Endothelial cell (in vitro differentiated cells): ENCODE data around the gene VOPP1. TPM values are rescaled to one million over a fixed set of nuclear protein-coding genes. Genes with fewer than 3 reads are reported as not detected.
"Not testable (repeated sequence)": the region's sequence is repeated elsewhere in the genome, so short reads cannot be mapped to it uniquely, and the experiment has no call there.

ENCODE experiments used
- DNase-seq: peaks from one replicate; pipeline ENCODE4 v3.0.0; 2021; ENCODE audit warnings: low spot score
- H3K27ac Mint-ChIP-seq: one replicate; pipeline ENCODE4 v1.8.0; 2021; ENCODE audit warnings: mixed read lengths, inconsistent platforms; ENCODE audit not compliant: unreplicated experiment
- H3K27me3 Mint-ChIP-seq: one replicate; pipeline ENCODE4 v1.8.0; 2021; ENCODE audit warnings: mild to moderate bottlenecking, moderate library complexity, mixed read lengths, inconsistent platforms; ENCODE audit not compliant: unreplicated experiment
- H3K36me3 Mint-ChIP-seq: one replicate; pipeline ENCODE4 v1.8.0; 2021; ENCODE audit warnings: mild to moderate bottlenecking, low read depth, mixed read lengths, inconsistent platforms; ENCODE audit not compliant: unreplicated experiment
- H3K4me1 Mint-ChIP-seq: one replicate; pipeline ENCODE4 v1.8.0; 2021; ENCODE audit warnings: mild to moderate bottlenecking, mixed read lengths, inconsistent platforms; ENCODE audit not compliant: unreplicated experiment
- H3K4me3 Mint-ChIP-seq: one replicate; pipeline ENCODE4 v1.8.0; 2021; ENCODE audit warnings: mild to moderate bottlenecking, mixed read lengths, inconsistent platforms; ENCODE audit not compliant: unreplicated experiment
- H3K9me3 Mint-ChIP-seq: one replicate; pipeline ENCODE4 v1.8.0; 2021; ENCODE audit warnings: mixed read lengths, inconsistent platforms; ENCODE audit not compliant: unreplicated experiment
- CTCF ChIP-seq: fragments of 200-600 bp; sonication (generic); IDR thresholded peaks from one replicate; pipeline ENCODE4 v1.5.0; 2021; ENCODE audit warnings: antibody characterized with exemption; ENCODE audit not compliant: unreplicated experiment
- total RNA-seq: library from RNA; stranded (reverse); fragmentation: NEBNext Ultra II Directional; extraction: Animal tissue kit (Norgen Biotek cat#: 25700); gene quantifications from one replicate; pipeline ENCODE4 v1.2.1, GENCODE V29; 2021; ENCODE audit not compliant: unreplicated experiment

Gene VOPP1
- total RNA-seq, 1 donor from 2014 or later, result 54.2 TPM

DNA sequence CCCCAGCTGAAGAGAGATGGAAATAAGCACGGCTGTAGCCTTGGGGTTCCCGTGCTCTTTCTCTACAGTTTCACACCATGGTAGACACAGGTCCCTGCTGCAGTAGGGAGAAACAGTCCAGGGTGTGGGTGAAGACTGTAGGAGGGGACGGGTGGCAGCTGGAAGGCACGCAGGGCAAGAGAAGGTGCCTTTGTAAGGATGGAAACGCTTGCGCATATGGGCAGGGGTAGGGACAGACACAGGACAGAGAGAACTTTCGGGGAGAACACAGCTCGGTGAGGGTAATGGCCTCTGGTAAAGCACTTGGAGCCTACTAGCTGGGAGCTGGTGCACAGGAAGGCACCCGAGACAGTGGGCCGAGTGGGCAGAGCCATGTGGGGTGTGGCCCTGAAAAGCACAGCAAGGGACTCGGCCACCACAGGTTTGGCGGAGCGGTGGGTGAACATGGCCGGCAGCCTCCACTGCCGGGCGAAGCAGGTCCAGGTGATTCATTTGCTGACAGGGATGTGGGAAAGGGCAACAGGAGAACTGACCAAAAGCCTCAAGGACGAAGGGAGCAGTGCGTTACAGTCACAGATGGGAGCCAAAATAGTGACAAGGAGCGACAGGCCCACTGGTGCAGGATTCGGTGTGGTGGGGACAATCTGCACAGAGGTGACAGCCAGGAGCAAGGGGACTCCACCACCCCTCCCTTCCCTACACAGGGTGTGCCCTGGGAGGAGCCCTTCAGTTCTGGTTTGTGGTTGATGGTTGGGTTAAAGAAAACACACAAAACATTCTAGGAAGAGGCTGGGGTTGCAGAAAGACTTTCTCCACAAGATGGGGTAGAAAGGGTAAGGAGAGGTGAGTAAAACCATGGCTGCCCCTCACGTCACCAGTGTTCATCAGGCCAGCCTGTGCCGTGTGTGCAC, 97.1 kb downstream of the VOPP1 start:
- peaks cover 18% of the 10 kb centered on the region for H3K36me3 Mint-ChIP-seq
- H3K4me3 Mint-ChIP-seq, result peak overlapping the region; percentile 3
- no peak for DNase-seq
- peaks cover 4% of the 10 kb centered on the region for H3K27me3 Mint-ChIP-seq
- H3K27ac Mint-ChIP-seq, result peak overlapping the region; percentile 13
- H3K4me1 Mint-ChIP-seq, result peaks cover 5% of the 10 kb centered on the region
- no peak for TF ChIP-seq CTCF
- no peaks in the 10 kb centered on the region for H3K9me3 Mint-ChIP-seq

- peaks cover 6% of the 10 kb centered on the region for H3K4me1 Mint-ChIP-seq
- no peaks in the 10 kb centered on the region for H3K9me3 Mint-ChIP-seq
- no peak for DNase-seq
- H3K36me3 Mint-ChIP-seq, result peaks cover 18% of the 10 kb centered on the region
- no peak for TF ChIP-seq CTCF
- peaks cover 4% of the 10 kb centered on the region for H3K27me3 Mint-ChIP-seq
- no peak overlapping the region for H3K4me3 Mint-ChIP-seq
- no peak overlapping the region for H3K27ac Mint-ChIP-seq
These were observed 98.4 kb downstream of the VOPP1 start for GRCh38 chr7:55473932-55474331.

DNA sequence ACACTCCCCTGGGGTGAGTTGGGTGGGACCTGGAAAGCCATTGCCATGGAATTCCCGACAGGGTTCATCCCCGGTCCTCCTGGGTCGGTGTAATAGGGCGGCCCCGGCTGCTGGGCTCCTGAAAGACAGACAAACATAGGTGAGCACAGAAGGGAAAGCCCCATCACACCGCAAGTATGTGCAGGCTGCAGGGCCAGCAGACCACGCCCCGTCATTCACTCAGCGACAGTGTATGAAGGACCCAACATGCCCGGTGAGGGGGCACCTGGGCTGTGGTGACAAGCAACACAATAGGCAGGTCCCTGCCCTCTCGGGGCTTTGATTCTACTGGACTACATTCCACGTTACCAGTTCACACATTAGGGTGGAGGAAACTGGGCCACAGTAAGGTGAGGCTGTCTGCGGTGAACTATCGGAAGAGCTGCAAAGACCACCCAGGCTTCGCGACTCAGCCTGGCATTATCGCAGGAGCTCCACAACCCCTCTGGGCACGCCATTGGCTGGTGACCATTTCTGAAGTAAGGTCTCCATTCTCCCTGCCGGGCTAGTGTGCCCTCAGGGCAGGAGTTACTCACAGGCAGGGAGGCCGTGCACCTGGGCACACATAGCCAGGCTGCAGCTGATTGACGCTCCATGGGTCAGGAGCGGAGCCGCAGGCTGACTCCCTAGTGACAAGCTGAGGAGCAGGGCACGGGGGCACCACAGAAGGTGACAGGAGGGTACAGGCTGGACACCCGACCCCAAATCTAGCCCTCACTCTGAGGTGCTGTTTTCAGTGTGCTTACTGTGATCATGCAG, 99.2 kb downstream of the VOPP1 start:
- no peak for TF ChIP-seq CTCF
- Mint-ChIP-seq H3K27ac (no peak overlapping the region), H3K9me3 (no peaks in the 10 kb centered on the region), H3K36me3 (peaks cover 18% of the 10 kb centered on the region), H3K27me3 (peaks cover 4% of the 10 kb centered on the region), H3K4me1 (peaks cover 6% of the 10 kb centered on the region), H3K4me3 (no peak overlapping the region)
- DNase-seq, result no peak

GRCh38 chr7:55472406-55472805, 99.9 kb downstream of the VOPP1 start:
- not testable (repeated sequence) for H3K27ac Mint-ChIP-seq, H3K27me3 Mint-ChIP-seq, H3K4me1 Mint-ChIP-seq, H3K9me3 Mint-ChIP-seq, H3K4me3 Mint-ChIP-seq, DNase-seq
- peaks cover 22% of the 10 kb centered on the region for H3K36me3 Mint-ChIP-seq

DNA sequence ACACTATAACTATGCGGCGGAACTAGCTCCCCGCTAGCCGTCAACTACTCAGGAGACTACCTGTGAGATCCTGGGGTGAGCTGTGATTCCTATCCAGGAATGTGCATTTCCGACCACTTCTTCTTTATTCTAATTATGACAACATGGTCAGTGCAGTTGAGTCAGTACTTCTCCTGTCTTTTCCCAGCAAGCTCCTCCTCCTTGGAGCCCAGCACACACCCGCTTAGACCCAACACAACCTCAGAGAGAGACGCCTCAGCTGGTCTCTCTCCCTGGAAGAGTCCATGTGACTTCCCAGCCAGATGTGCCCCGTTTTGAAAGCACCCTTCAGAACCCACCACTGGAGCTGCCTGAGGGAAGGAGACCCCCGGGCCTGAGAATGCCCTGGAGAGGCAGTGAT, 100.7 kb downstream of the VOPP1 start:
- not testable (repeated sequence) for H3K4me1 Mint-ChIP-seq, H3K4me3 Mint-ChIP-seq, H3K27me3 Mint-ChIP-seq, H3K27ac Mint-ChIP-seq, H3K9me3 Mint-ChIP-seq, DNase-seq
- H3K36me3 Mint-ChIP-seq, result peaks cover 29% of the 10 kb centered on the region
